Choroid plexus epithelial cell (primary cell): ENCODE data around the gene EHBP1.
A peak's percentile ranks its signal among the peaks of the same experiment; 100 is the strongest.
"Not testable (repeated sequence)": the region's sequence is repeated elsewhere in the genome, so short reads cannot be mapped to it uniquely, and the experiment has no call there.

ENCODE experiments used
- DNase-seq: peaks from one replicate; pipeline ENCODE4 v3.0.0-alpha.2; 2010; ENCODE audit warnings: low read depth
- H3K4me3 ChIP-seq: 2 replicates; pipeline ENCODE4 v1.5.1; 2011; ENCODE audit warnings: low read depth, mild to moderate bottlenecking, control low read depth, low read length, moderate library complexity
- TF ChIP-seq, protein P1 (sequence below): conservative IDR thresholded peaks from 2 replicates; pipeline ENCODE4 v1.5.1; 2011; ENCODE audit warnings: low read depth, mild to moderate bottlenecking, control low read depth, inconsistent platforms, low read length, moderate library complexity

The EHBP1 gene

DNA sequence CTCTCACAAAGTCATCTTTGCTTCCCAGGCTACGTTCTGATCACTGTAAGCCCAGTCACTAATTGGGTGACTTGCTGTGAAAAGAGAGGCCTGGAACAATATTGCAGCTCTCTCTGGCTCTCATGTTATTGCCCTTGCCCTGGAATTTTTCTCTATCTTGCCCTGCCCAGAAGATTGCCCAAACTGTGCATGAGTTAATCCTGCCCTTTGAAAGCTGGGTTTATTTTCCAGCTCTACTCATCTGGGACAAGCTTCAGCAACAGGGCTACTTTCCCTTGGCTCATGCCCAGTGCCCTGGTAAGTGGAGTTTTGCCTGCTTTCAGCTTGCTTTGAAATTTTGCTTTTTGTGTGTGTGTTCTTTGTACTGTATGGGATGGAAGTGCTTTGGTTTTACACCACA is 6.9 kb upstream of the EHBP1 start:
- no peak overlapping the region for H3K4me3 ChIP-seq
- DNase-seq, result no peak
- TF ChIP-seq, protein P1, sequence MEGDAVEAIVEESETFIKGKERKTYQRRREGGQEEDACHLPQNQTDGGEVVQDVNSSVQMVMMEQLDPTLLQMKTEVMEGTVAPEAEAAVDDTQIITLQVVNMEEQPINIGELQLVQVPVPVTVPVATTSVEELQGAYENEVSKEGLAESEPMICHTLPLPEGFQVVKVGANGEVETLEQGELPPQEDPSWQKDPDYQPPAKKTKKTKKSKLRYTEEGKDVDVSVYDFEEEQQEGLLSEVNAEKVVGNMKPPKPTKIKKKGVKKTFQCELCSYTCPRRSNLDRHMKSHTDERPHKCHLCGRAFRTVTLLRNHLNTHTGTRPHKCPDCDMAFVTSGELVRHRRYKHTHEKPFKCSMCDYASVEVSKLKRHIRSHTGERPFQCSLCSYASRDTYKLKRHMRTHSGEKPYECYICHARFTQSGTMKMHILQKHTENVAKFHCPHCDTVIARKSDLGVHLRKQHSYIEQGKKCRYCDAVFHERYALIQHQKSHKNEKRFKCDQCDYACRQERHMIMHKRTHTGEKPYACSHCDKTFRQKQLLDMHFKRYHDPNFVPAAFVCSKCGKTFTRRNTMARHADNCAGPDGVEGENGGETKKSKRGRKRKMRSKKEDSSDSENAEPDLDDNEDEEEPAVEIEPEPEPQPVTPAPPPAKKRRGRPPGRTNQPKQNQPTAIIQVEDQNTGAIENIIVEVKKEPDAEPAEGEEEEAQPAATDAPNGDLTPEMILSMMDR, result no peak

DNA sequence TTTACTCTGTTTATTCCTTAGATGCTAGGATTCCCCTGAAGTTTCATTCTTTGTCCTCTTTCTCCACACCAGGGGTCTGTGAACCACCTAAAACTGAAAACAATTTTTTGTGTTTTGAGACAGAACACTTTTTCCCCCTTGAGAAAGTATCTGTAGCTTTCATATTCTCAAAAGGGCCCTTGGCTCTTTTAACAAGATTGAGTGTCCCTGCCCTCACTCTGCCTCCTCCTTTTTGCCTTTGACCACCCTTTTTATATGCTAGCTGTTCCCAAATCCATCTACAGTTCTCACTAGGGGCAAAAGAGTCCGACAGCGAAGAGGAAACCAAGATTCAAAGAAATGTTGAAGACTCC is 883 bp upstream of the EHBP1 start:
- TF ChIP-seq, protein P1, result no peak
- DNase-seq, result no peak
- peak overlapping the region; percentile 72 for H3K4me3 ChIP-seq

DNA sequence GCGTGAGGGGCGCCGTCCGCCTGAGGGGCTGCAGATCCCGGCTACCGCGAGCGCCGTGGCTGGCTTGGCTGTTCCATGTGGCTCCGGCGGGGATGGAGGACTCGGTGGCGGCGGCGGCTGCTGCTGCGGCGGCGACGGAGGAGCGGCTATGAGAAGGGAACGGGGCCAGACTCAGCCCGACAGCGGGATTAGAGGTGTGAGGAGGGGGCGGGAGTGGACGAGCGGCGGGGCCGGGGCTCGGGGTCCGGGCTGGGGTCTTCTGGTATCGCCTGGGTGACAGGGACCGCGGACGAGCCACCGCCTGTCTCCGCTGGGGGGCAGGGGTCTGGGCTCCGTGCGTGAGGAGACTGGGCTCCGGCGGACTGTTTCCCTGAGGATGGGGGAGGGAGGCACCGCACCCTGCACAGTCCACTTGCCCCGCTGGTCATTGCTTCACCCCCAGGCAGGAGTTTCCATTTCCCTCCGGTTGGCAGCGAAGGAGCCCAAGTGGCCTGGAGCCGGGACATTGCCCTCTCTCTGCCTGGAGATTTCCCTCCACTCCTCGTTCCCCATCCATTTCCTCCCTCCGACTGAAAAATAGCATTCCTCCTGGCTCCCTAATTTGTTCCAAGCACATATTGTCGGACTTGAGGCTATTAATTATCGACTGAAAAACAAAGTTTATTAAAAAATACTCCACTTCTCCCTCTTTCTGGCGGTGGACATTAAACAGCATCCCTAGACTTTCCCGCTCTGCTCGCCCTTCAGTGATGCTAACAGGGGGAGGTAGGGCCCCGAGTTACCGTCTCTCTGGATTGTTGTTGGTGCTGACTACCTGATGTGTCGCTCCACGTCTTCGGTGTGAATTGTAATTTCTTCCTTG is 577 bp downstream of the EHBP1 start:
- DNase-seq, result peak; percentile 30
- TF ChIP-seq, protein P1, result peak; percentile 24
- peak overlapping the region; percentile 83 for H3K4me3 ChIP-seq

DNA sequence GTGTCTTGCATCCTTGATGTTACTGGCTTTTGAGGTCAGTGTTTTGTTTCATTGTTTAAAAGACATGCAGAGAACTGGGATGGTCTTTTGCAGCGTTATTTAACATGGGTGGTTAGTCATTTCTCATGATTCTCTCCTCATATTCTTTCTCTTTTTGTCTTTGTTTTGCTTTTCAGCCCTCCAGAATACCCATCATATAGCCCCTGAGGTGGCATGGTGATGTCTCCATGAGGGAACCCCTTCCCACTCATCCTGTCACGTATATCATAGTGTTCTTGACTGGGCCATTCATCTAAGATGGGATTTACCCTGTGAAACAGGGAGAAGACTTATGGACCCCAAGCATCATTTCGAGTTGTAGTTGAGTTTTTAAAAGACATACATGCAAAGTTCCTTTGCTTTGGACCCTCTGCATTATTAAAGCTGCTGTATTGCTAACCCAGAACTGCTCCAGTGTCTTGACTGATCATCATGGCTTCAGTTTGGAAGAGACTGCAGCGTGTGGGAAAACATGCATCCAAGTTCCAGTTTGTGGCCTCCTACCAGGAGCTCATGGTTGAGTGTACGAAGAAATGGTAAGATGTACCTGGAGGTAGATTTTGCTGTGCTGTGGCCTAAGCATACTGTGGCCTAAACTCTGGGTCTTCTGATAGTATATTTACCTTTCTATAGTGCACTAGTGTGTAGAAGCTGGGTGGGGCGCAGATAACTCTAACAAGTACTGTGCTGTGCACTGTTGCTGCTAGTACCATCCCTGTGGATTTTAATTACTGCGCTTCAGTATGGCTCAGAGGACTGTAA is 1.4 kb downstream of the EHBP1 start:
- H3K4me3 ChIP-seq, result peak overlapping the region; percentile 83
- no peak for DNase-seq
- TF ChIP-seq, protein P1, result no peak

DNA sequence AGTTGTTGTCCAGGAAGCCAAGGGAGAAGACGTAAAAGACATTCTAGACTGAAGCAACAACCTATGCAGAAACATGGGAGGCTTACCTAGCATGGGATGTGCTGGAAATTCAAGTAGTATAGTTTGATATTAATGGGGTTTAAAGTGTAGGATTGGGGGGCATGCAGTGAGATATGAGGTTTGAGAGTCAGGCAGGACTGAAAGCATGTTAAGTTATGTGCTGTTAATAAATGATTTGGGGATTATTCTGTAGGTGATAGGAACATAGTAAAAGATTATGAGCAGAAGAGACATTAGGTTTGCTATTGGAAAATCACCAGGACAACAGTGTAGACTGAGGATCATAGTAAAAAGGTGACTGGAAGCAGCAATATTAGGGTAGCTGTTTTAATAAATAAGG is 3.2 kb downstream of the EHBP1 start:
- TF ChIP-seq, protein P1, result no peak
- H3K4me3 ChIP-seq, result no peak overlapping the region
- DNase-seq, result no peak

DNA sequence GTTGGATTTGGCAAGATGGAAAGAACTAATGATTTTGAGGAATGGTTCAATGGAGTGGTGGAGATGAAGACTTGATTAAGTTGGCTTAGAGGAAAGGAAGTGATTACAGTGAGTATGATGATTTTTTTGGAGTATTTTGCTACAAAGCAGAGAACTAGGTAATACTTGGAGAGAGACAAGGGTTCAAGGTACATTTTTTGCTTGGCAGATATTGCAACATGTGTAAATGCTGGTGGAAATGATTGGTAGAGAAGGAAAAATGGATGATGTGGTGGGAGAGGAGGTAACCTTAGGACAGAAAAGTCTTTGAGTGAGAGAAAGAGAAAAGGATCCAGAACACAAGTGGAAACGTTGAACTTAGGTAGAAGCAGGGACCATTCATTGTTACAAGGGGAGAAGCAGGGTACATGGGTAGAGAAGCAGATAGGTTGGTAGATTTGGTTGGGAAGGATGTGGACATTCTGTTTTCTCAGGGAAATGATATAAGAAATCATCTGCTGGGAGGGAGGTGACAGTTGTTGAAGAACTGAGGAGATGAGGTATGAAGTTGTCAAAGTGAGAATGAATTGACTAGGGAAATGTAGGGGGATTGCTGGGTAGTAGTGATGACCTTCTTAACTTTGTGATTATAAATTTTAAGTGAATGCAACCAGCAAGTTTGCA is 6.5 kb downstream of the EHBP1 start:
- no peak overlapping the region for H3K4me3 ChIP-seq
- TF ChIP-seq, protein P1, result no peak

DNA sequence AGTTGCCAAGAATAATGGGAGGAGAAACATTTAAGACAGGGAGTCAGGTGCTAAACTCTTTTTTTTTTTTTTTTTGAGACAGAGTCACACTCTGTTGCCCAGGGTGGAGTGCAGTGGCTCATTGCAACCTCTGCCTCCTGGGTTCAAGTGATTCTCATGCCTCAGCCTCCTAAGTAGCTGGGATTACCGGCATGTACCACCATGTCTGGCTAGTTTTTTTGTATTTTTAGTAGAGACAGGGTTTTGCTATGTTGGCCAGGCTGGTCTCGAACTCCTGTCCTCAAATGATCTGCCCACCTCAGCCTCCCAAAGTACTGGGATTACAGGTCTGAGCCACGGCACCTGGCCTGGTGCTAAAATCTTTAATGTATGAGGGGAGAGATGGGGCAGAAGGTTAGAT is 7.7 kb downstream of the EHBP1 start:
- not testable (repeated sequence) for DNase-seq, H3K4me3 ChIP-seq

More for the DNA sequence above, 6.5 kb downstream of the EHBP1 start:
- no peak for DNase-seq
